ENCODE measurements around the gene NOP14.
A peak's percentile ranks its signal among the peaks of the same experiment; 100 is the strongest.

NOP14 gene
- 59.0 to 78.8 (median 67.4) reads per million in 3 donors for total RNA-seq

DNA sequence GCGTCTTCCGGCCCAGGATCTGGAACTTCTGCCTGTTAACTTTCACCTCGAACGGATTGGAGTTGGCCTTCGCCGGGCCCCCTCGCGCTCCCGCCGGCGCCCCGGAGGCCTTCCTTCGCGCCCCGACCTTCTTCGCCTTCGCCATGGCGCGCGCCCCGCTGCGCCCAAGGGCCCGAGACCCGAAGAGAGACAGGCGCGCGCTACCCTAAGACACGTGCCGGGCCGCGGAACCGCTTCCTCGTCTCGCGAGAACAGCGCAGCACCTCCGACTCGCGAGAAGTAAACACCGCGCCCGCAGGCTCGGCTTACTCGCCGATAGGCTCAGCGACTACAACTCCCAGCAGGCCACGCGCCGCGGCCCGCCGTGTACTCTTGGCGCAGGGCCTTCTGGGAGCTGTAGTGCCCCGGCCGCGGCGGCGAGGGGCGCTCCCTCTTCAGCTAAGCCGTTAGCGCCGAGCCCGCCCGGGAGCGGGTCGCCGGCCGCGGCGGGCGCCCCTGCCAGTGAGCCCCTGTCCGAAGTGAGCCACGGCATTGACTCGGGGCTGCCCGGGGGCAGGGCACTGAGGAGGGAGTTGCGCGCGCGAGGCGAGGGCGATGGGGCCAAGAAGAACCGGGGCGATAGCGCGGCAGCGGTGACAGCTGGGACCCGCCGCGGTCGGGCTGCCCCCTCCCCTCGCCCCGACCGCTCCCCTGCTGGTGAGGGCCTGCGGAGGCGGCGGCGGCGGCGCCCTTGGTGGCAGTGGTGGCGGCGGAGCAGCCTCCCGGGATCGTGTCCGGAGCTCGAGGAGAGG, at the start of gene NOP14, which contains the start of gene GRK4:
NOP14 (minus strand) TSS at position 232 of the 791 bp plus-strand sequence; CDS start at position 145, 87 bp downstream.
GRK4 (plus strand) TSS at position 397 of the 791 bp plus-strand sequence. CDS start 500 bp downstream, outside the sequence.
- Histone ChIP-seq H3K27ac (ENCODE audit: insufficient read depth, low read length, poor library complexity, severe bottlenecking) (peak within 1 kb of the TSS; percentile 83), H3K27me3 (replicated peaks; ENCODE audit: control insufficient read depth, insufficient read depth, low read length, poor library complexity, severe bottlenecking) (no peaks in the 10 kb centered on the region), H3K9me3 (ENCODE audit: control insufficient read depth, low read length) (no peaks in the 10 kb centered on the region), H3K36me3 (ENCODE audit: control insufficient read depth, insufficient read depth, low read length) (peaks cover 5% of the 10 kb centered on the region), H3K4me1 (ENCODE audit: control insufficient read depth, insufficient read depth, low read length, poor library complexity, severe bottlenecking) (peaks cover 15% of the 10 kb centered on the region), H3K4me3 (ENCODE audit: insufficient read depth, low read depth, low read length, poor library complexity, severe bottlenecking) (peak within 1 kb of the TSS; percentile 78)
- DNase-seq: peak; percentile 93 to 97 (median 95)

DNA sequence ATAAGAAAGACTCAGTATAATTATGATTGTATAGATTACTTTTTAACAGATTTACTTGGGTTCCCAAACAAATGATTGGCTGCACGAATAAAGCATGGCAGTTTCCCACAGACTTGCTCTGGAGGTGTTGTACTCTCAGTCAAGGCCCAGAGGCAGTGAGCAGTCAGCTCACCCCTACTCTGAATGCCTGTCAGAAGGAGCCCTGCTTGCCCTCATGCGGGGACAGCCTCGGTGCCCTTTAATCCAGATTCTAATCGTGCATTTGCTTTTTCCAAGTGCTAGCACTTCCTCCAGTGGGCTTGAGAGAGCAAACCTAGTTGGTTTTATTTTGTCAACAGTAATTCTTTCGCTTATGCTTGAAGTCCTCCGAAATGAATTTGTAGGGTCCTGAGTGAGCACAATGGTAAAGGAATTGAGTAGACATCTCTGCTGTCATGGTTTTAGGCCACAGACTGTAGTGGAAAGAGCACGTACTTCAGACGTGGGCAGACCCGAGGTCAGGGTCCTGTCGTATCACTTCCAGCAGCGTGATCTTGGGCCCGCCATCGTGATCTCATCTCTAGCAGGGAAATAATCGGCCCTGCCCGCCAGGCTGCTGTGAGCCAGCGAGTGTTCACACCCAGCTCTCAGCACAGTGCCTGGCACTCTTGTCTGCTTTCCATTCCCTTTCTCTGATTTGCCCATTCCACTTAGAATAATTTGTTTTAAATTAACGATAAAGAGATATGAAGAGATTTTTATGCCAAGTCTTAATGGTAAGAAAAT, 48.4 kb upstream of the NOP14 start:
- no peaks in the 10 kb centered on the region for H3K9me3 ChIP-seq (ENCODE audit: control insufficient read depth, low read length)
- H3K27ac ChIP-seq (ENCODE audit: insufficient read depth, low read length, poor library complexity, severe bottlenecking): no peak overlapping the region
- H3K4me1 ChIP-seq (ENCODE audit: control insufficient read depth, insufficient read depth, low read length, poor library complexity, severe bottlenecking): no peaks in the 10 kb centered on the region

DNA sequence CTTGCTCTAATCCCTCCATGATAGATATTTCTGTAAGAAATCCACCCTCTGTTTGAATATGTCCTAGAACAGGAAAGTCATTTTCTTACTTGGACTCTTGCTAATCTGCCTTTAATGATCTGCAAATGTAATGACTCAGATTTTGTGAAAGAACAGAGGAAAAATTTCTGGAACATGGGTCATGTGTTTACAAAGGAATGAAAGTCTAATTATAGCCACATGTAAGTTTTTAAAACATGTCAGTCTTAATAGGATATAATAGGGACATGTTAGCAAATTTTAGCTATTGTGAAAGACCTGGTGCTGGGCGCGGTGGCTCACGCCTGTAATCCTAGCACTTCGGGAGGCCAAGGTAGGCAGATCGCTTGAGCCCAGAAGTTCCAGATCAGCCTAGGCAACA, 47.8 kb upstream of the NOP14 start:
- no peak overlapping the region for H3K27ac ChIP-seq (ENCODE audit: insufficient read depth, low read length, poor library complexity, severe bottlenecking)

More for the DNA sequence above, 48.4 kb upstream of the NOP14 start:
- no peak for DNase-seq
- no peak overlapping the region for H3K4me3 ChIP-seq (ENCODE audit: insufficient read depth, low read depth, low read length, poor library complexity, severe bottlenecking)
- no peaks in the 10 kb centered on the region for H3K27me3 ChIP-seq (replicated peaks; ENCODE audit: control insufficient read depth, insufficient read depth, low read length, poor library complexity, severe bottlenecking)
- H3K36me3 ChIP-seq (ENCODE audit: control insufficient read depth, insufficient read depth, low read length): no peaks in the 10 kb centered on the region

DNA sequence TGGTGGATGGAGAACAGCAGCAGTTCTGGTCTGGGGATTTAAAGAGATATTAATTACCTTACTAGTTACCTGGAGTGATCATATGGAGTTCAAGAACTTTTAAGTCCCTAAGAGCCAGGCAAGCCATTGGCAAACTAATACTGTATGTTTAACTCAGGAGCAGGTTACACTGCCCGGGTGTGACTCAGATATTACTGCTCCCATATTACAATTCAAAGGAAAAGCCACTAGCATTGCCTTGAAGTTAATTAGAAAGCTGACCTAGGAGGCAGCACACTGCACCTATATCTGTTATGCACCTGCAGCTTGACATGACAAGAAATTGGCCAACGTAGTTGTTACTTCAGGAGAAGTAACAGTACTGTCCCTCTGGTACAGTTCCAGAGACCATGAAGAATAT, 47.4 kb upstream of the NOP14 start:
- no peaks in the 10 kb centered on the region for H3K36me3 ChIP-seq (ENCODE audit: control insufficient read depth, insufficient read depth, low read length)
- H3K27me3 ChIP-seq (replicated peaks; ENCODE audit: control insufficient read depth, insufficient read depth, low read length, poor library complexity, severe bottlenecking): no peaks in the 10 kb centered on the region
- H3K4me1 ChIP-seq (ENCODE audit: control insufficient read depth, insufficient read depth, low read length, poor library complexity, severe bottlenecking): no peaks in the 10 kb centered on the region
- no peaks in the 10 kb centered on the region for H3K9me3 ChIP-seq (ENCODE audit: control insufficient read depth, low read length)
- no peak overlapping the region for H3K27ac ChIP-seq (ENCODE audit: insufficient read depth, low read length, poor library complexity, severe bottlenecking)
- DNase-seq: no peak
- H3K4me3 ChIP-seq (ENCODE audit: insufficient read depth, low read depth, low read length, poor library complexity, severe bottlenecking): no peak overlapping the region

More for the DNA sequence above, 47.8 kb upstream of the NOP14 start:
- H3K27me3 ChIP-seq (replicated peaks; ENCODE audit: control insufficient read depth, insufficient read depth, low read length, poor library complexity, severe bottlenecking): no peaks in the 10 kb centered on the region
- no peak overlapping the region for H3K4me3 ChIP-seq (ENCODE audit: insufficient read depth, low read depth, low read length, poor library complexity, severe bottlenecking)
- DNase-seq: no peak
- H3K4me1 ChIP-seq (ENCODE audit: control insufficient read depth, insufficient read depth, low read length, poor library complexity, severe bottlenecking): no peaks in the 10 kb centered on the region
- no peaks in the 10 kb centered on the region for H3K9me3 ChIP-seq (ENCODE audit: control insufficient read depth, low read length)
- no peaks in the 10 kb centered on the region for H3K36me3 ChIP-seq (ENCODE audit: control insufficient read depth, insufficient read depth, low read length)

DNA sequence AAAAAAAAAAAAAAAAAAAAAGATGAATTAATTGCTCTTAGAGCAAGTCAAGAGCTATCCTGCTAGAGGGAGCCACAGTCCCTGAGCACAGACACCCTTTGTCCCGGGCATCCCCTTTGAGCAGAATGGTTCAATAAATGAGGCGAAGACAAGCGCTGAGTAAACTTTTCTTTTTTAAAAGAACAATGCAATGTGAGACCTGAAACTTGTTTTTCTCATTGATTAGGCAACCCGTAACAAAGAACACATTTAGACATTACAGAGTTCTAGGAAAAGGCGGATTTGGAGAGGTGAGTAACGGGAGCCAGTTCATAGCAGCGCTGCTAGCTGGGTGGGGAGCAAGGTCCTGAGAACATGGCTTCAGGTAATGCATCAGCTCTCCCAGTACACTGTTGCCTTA, 46.2 kb upstream of the NOP14 start:
- no peaks in the 10 kb centered on the region for H3K9me3 ChIP-seq (ENCODE audit: control insufficient read depth, low read length)
- no peaks in the 10 kb centered on the region for H3K27me3 ChIP-seq (replicated peaks; ENCODE audit: control insufficient read depth, insufficient read depth, low read length, poor library complexity, severe bottlenecking)
- no peaks in the 10 kb centered on the region for H3K36me3 ChIP-seq (ENCODE audit: control insufficient read depth, insufficient read depth, low read length)
- H3K4me1 ChIP-seq (ENCODE audit: control insufficient read depth, insufficient read depth, low read length, poor library complexity, severe bottlenecking): no peaks in the 10 kb centered on the region
- DNase-seq: no peak
- H3K4me3 ChIP-seq (ENCODE audit: insufficient read depth, low read depth, low read length, poor library complexity, severe bottlenecking): no peak overlapping the region
- H3K27ac ChIP-seq (ENCODE audit: insufficient read depth, low read length, poor library complexity, severe bottlenecking): no peak overlapping the region

DNA sequence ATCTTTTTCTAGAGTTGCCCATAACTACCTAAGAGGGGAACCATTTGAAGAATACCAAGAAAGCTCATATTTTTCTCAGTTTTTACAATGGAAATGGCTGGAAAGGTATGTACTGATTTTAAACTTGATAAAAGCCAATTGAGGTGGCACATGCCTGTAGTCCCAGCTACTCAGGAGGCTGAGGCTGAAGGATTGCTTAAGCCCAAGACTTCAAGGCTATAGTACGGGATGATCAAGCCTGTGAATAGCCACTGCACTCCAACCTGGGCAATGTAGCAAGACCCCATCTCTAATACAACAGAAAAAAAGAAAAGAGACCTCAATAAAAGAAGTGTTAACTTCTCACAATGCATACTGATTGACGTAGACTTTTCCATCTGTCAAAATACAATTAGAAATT, 44.5 kb upstream of the NOP14 start:
- no peaks in the 10 kb centered on the region for H3K9me3 ChIP-seq (ENCODE audit: control insufficient read depth, low read length)
- no peaks in the 10 kb centered on the region for H3K4me1 ChIP-seq (ENCODE audit: control insufficient read depth, insufficient read depth, low read length, poor library complexity, severe bottlenecking)
- DNase-seq: no peak
- no peak overlapping the region for H3K4me3 ChIP-seq (ENCODE audit: insufficient read depth, low read depth, low read length, poor library complexity, severe bottlenecking)
- no peaks in the 10 kb centered on the region for H3K36me3 ChIP-seq (ENCODE audit: control insufficient read depth, insufficient read depth, low read length)
- H3K27me3 ChIP-seq (replicated peaks; ENCODE audit: control insufficient read depth, insufficient read depth, low read length, poor library complexity, severe bottlenecking): no peaks in the 10 kb centered on the region
- no peak overlapping the region for H3K27ac ChIP-seq (ENCODE audit: insufficient read depth, low read length, poor library complexity, severe bottlenecking)

DNA sequence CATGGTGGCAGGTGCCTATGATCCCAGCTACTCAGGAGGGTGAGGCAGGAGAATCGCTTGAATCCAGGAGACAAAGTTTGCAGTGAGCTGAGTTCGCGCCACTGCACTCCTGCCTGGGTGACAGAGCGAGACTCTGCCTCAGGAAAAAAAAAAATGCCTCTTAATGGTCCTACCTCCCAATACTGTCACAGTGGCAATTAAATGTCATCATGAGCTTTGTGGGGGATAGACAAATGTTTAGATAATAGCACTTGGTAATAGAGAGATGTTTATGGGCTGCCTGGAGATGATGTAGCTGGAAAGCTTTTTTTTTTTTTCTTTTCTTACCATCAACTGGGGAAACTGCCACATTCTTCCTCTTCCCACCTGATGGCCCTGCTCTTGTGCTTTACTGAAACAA, 33.2 kb upstream of the NOP14 start:
- Histone ChIP-seq H3K36me3 (ENCODE audit: control insufficient read depth, insufficient read depth, low read length) (no peaks in the 10 kb centered on the region), H3K4me3 (ENCODE audit: insufficient read depth, low read depth, low read length, poor library complexity, severe bottlenecking) (no peak overlapping the region), H3K27ac (ENCODE audit: insufficient read depth, low read length, poor library complexity, severe bottlenecking) (no peak overlapping the region), H3K4me1 (ENCODE audit: control insufficient read depth, insufficient read depth, low read length, poor library complexity, severe bottlenecking) (no peaks in the 10 kb centered on the region), H3K27me3 (replicated peaks; ENCODE audit: control insufficient read depth, insufficient read depth, low read length, poor library complexity, severe bottlenecking) (no peaks in the 10 kb centered on the region), H3K9me3 (ENCODE audit: control insufficient read depth, low read length) (no peaks in the 10 kb centered on the region)
- DNase-seq: no peak

DNA sequence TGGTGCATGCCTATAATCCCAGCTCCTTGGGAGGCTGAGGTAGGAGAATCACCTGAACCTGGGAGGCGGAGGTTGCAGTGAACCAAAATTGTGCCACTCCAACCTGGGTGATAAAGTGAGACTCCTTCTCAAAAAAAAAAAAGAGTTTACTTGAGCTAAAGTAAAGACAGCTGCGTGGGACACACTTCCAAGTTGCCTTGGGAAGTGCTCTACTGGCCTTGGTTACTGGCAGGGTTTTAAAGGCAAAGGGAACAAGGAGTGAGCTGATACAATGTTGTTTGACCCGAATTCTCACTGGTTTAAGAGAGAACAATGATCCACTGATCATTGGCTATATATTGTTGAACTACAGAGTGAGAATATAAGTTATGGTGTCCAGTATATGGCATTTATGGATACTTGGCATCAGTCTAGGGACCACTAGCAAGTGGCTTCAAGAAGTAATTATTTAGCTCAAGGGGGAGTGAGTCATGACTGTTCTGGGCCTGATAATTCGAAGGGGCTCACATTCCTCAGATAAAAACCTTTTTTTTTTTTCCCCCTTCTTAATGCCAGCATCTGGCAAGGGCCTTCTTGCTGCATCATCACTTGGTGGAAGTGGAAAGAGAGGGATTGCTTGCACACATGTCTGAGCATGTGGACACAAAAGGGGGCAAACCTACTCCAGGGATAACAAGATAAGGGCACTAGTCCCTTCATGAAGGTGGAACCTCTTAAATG, 32.5 kb upstream of the NOP14 start:
- no peak for DNase-seq
- H3K27ac ChIP-seq (ENCODE audit: insufficient read depth, low read length, poor library complexity, severe bottlenecking): no peak overlapping the region
- no peak overlapping the region for H3K4me3 ChIP-seq (ENCODE audit: insufficient read depth, low read depth, low read length, poor library complexity, severe bottlenecking)
- H3K4me1 ChIP-seq (ENCODE audit: control insufficient read depth, insufficient read depth, low read length, poor library complexity, severe bottlenecking): no peaks in the 10 kb centered on the region
- H3K9me3 ChIP-seq (ENCODE audit: control insufficient read depth, low read length): no peaks in the 10 kb centered on the region
- H3K36me3 ChIP-seq (ENCODE audit: control insufficient read depth, insufficient read depth, low read length): no peaks in the 10 kb centered on the region
- no peaks in the 10 kb centered on the region for H3K27me3 ChIP-seq (replicated peaks; ENCODE audit: control insufficient read depth, insufficient read depth, low read length, poor library complexity, severe bottlenecking)

DNA sequence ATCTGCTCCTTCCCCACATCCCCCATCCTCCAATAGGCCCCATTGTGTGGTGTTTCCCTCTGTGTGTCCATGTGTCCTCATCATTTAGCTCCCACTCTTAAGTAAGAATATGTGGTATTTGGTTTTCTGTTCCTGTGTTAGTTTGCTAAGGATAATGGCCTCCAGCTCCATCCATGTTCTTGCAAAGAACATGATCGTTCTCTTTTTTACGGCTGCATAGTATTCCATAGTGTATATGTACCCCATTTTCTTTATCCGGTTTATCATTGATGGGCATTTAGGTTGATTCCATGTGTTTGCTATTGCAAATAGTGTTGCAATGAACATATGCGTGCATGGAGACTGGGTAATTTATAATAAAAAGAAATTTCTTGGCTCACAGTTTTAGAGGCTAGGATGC, 31.7 kb upstream of the NOP14 start:
- Histone ChIP-seq H3K9me3 (ENCODE audit: control insufficient read depth, low read length) (no peaks in the 10 kb centered on the region), H3K4me1 (ENCODE audit: control insufficient read depth, insufficient read depth, low read length, poor library complexity, severe bottlenecking) (no peaks in the 10 kb centered on the region), H3K4me3 (ENCODE audit: insufficient read depth, low read depth, low read length, poor library complexity, severe bottlenecking) (no peak overlapping the region), H3K36me3 (ENCODE audit: control insufficient read depth, insufficient read depth, low read length) (no peaks in the 10 kb centered on the region), H3K27me3 (replicated peaks; ENCODE audit: control insufficient read depth, insufficient read depth, low read length, poor library complexity, severe bottlenecking) (no peaks in the 10 kb centered on the region), H3K27ac (ENCODE audit: insufficient read depth, low read length, poor library complexity, severe bottlenecking) (no peak overlapping the region)
- no peak for DNase-seq

Measured in effector memory CD4-positive, alpha-beta T cell (primary cell).